Stimulated activated naive CD8-positive, alpha-beta T cell treated with anti-CD3 and anti-CD28 coated beads, Interleukin-15, amount 100 ng/mL, for 72 hours (primary cell): Measurements from ENCODE around the gene TMA7.

Experiments
- ATAC-seq: fragments of 150-1000 bp; cut with Tn5 transposase; 2 replicates; pipeline ENCODE4 v1.10.0; 2021; ENCODE audit warnings: mild to moderate bottlenecking, moderate library complexity
- DNase-seq, 2 donors: peaks; one replicate each; pipeline ENCODE4 v3.0.0; 2021 to 2022
- H3K27ac Mint-ChIP-seq, 2 donors: one replicate each; pipeline ENCODE4 v1.8.0; 2022; ENCODE audit warnings: mild to moderate bottlenecking in 2 of 2, mixed read lengths in 2 of 2, moderate library complexity in 2 of 2
- H3K27me3 Mint-ChIP-seq: one replicate; pipeline ENCODE4 v1.8.0; 2022; ENCODE audit warnings: mixed read lengths
- H3K4me1 Mint-ChIP-seq: one replicate; pipeline ENCODE4 v1.8.0; 2022; ENCODE audit warnings: mild to moderate bottlenecking, mixed read lengths
- H3K4me3 Mint-ChIP-seq, 2 donors: one replicate each; pipeline ENCODE4 v1.8.0; 2022; ENCODE audit warnings: mild to moderate bottlenecking in 2 of 2, mixed read lengths in 2 of 2, moderate library complexity in 1 of 2
- H3K9me3 Mint-ChIP-seq, 2 donors: one replicate each; pipeline ENCODE4 v1.8.0; 2022; ENCODE audit warnings: mixed read lengths in 2 of 2

Gene TMA7

GRCh38 chr3:48405343-48405881 lies 34.6 kb upstream of the TMA7 start:
- DNase-seq = peak in 1 of 2 donors; percentile 6
- H3K4me1 Mint-ChIP-seq = no peaks in the 10 kb centered on the region

GRCh38 chr3:48405971-48406370 lies 34.1 kb upstream of the TMA7 start:
- peak overlapping the region in 1 of 2 donors; percentile 45 for H3K27ac Mint-ChIP-seq
- H3K4me3 Mint-ChIP-seq = no peak overlapping the region
- no peaks in the 10 kb centered on the region for H3K27me3 Mint-ChIP-seq
- H3K4me1 Mint-ChIP-seq = no peaks in the 10 kb centered on the region
- DNase-seq = peak in 1 of 2 donors; percentile 6
- H3K9me3 Mint-ChIP-seq = no peaks in the 10 kb centered on the region
- no peak for ATAC-seq

More at GRCh38 chr3:48405343-48405881, 34.6 kb upstream of the TMA7 start:
- Mint-ChIP-seq H3K4me3 (no peak overlapping the region), H3K9me3 (no peaks in the 10 kb centered on the region), H3K27ac (peak overlapping the region; percentile 10 to 75), H3K27me3 (no peaks in the 10 kb centered on the region)
- ATAC-seq = no peak

DNA sequence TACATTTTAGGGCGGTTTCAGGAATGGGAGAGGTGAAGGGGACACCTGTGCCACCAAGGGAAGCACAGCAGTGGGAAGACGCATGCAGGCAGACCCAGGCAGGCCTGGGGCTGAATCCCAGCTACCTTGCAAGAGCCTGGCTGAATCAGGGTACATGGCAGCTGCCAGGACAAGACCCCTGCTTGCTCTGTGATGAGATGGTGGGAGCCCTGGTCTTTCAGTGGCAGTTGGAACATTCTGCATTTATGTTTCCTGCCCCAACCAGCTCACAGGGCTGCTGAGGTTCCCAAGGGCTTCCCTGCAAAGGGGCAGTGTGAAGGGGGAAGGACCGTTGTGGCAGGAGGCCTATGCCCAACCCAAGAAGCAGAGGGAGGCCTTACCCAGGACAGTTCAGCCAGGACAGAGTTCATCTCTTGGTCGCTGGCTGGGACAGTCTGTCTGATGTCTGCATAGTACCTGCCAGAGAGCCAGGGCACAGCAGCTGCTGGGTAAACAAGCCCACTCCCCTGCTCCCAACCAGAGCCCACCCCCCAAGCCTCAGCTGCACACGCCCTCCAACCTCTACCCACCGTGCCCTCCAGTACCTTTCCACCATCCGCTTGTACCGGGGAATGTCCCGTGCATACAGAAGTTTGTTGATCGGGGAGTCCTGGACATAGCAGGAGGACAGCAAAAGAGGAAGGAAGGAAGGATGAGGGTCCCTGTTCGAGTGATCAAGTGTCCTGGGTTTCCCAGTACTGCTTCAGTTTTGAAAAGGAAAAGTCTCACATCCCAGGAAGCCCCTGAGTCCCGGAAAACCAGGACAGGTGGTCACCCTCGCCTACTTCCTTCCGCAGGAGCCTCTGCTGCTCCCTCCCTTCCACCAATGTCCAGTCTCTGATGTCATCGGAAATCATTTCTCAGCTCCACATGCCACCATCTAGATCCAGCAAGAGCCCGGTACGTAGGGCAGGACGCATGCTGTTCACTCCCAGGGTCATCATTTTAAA lies 33.3 kb upstream of the TMA7 start:
- Mint-ChIP-seq H3K9me3 (no peaks in the 10 kb centered on the region), H3K4me3 (no peak overlapping the region), H3K27ac (no peak overlapping the region), H3K27me3 (no peaks in the 10 kb centered on the region), H3K4me1 (no peaks in the 10 kb centered on the region)
- DNase-seq (peak in 1 of 2 donors; percentile 5), ATAC-seq (no peak)

- DNase-seq (no peak), ATAC-seq (no peak)
- no peaks in the 10 kb centered on the region for H3K9me3 Mint-ChIP-seq
- H3K27ac Mint-ChIP-seq = no peak overlapping the region
- no peaks in the 10 kb centered on the region for H3K27me3 Mint-ChIP-seq
- no peaks in the 10 kb centered on the region for H3K4me1 Mint-ChIP-seq
- H3K4me3 Mint-ChIP-seq = no peak overlapping the region
Observed at GRCh38 chr3:48407542-48408099, 32.4 kb upstream of the TMA7 start.

GRCh38 chr3:48408823-48409281 lies 31.2 kb upstream of the TMA7 start:
- Mint-ChIP-seq H3K27me3 (no peaks in the 10 kb centered on the region), H3K27ac (peak overlapping the region in 1 of 2 donors; percentile 72), H3K4me3 (no peak overlapping the region), H3K9me3 (no peaks in the 10 kb centered on the region), H3K4me1 (no peaks in the 10 kb centered on the region)
- peak in 1 of 2 donors; percentile 7 for DNase-seq
- ATAC-seq = no peak

DNA sequence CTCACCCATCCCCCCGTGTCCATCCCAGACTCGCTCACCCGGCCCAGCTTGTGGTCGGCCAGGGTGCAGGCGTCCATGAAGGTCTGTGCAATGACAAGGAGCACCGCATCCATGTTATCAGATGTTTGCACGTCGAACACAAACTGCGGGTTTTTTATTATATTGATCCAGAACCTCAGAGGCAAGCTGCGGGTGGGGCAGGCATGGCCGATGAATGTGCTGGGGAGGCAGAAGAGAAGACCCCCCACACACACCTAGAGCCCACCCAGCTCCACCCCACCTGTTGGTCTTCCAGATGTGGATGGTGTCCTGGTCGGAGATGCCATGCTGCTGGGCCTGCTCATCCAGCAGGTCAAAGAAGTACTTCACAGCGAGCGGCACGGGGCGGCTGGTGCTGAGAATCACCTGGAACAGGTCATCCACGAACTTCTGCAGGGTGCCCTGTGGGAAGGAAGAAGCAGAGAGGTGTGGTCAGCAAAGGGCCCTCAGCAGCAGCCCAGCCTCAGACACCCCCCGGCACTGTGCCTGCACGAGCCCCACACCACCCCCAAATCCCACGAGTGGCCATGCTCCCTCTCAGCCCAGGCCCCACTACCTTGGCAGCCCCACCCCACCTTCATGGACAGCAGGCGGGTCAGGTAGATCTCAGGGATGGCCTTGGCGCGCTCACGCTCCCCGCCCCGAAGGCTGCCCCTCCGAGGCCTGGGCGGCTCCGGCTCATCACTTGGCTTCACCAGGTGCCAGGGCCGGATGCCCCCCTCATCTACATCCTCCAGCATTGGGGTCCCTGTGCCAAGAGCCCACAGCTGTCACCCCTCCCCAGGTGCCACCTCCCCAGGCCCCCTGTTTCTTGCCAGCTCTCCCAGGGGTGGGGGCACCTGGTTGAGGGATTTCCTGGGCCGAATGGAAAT lies 30.5 kb upstream of the TMA7 start:
- no peak for DNase-seq
- Mint-ChIP-seq H3K4me1 (no peaks in the 10 kb centered on the region), H3K9me3 (no peaks in the 10 kb centered on the region), H3K4me3 (no peak overlapping the region), H3K27ac (no peak overlapping the region), H3K27me3 (no peaks in the 10 kb centered on the region)
- no peak for ATAC-seq

DNA sequence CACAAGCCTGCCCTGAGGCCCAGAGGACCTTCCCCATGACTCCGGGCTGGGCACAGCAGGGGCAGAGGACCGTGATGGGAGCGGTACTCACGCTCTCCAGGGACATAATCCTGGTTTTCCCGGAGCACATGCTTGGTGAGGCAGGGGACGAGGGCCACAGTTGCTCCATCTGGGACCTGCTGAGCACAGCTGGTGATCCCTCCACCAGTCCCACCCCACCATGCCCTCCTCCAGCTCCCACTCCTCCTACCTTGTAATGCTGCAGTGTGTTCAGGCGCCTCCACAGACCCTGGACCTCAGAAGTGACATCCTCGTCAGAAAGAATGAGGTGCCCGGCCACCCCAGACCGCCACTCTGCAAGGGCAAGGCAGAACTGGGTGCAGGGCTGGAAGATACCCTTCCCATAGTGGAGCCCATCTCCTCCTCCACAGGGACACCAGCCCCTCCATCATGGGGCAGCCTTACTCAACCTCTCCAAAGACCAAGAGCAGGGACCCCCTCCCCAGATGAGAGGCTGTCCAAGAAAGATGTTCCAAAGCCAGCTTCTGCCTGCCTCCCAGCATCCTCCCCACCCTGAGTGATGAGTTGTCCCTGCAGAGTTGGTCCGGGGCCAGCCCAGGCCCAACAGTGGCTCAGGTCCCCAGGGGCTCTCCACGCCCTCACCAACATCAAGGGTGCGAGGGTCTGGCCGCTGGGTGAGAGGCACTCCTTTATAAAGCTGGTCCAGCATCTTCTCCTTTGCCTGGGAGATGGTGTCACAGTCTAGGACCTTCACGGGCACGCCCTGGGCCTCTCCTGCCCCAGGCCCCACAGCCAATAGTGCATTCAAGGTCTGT lies 29.6 kb upstream of the TMA7 start:
- no peaks in the 10 kb centered on the region for H3K4me1 Mint-ChIP-seq
- H3K4me3 Mint-ChIP-seq = no peak overlapping the region
- H3K27me3 Mint-ChIP-seq = no peaks in the 10 kb centered on the region
- no peak overlapping the region for H3K27ac Mint-ChIP-seq
- no peaks in the 10 kb centered on the region for H3K9me3 Mint-ChIP-seq
- ATAC-seq = no peak
- DNase-seq = no peak

- Mint-ChIP-seq H3K4me1 (no peaks in the 10 kb centered on the region), H3K4me3 (no peak overlapping the region), H3K9me3 (no peaks in the 10 kb centered on the region), H3K27ac (no peak overlapping the region), H3K27me3 (no peaks in the 10 kb centered on the region)
- ATAC-seq (no peak), DNase-seq (no peak)
Observed at GRCh38 chr3:48411041-48411588, 28.9 kb upstream of the TMA7 start.

DNA sequence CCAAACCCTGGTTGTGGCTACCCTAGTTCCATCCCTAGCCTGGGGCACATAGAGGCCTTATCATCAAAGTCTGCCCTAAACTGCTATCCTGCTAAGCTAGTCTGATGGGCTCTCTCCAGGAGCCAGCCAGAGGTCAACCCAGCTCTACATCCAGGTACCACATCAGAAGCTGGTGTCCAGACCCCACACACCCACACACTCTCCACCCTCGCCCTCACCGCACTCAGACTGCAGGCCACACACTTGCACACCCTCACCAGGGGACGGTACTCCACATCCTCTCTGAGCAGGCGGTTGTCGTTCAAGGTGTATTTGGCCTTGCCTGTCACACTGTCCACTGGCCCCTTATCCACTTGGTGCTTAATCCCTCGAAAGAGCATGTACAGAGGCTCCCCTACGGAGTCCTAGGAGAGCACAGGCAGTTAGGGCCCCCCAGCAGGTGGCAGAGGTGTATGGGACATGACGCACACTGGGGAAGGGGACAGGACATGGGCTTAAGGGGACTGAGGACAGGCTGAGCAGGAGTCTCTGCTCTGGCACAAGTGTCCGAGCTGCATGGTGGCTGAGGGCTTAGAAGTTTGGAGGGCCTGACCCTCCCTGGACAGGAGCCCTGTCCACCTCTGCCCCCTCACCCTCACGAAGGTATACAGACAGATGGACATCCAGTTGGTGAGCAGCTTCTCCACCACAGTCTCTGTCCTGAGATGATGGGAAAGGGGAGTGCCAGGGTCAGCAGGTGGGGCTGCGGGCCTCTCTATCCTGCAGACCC lies 28.3 kb upstream of the TMA7 start:
- no peak for ATAC-seq
- no peak for DNase-seq
- H3K4me1 Mint-ChIP-seq = no peaks in the 10 kb centered on the region
- H3K27ac Mint-ChIP-seq = peak overlapping the region in 1 of 2 donors; percentile 14
- H3K4me3 Mint-ChIP-seq = no peak overlapping the region
- no peaks in the 10 kb centered on the region for H3K27me3 Mint-ChIP-seq
- no peaks in the 10 kb centered on the region for H3K9me3 Mint-ChIP-seq

DNA sequence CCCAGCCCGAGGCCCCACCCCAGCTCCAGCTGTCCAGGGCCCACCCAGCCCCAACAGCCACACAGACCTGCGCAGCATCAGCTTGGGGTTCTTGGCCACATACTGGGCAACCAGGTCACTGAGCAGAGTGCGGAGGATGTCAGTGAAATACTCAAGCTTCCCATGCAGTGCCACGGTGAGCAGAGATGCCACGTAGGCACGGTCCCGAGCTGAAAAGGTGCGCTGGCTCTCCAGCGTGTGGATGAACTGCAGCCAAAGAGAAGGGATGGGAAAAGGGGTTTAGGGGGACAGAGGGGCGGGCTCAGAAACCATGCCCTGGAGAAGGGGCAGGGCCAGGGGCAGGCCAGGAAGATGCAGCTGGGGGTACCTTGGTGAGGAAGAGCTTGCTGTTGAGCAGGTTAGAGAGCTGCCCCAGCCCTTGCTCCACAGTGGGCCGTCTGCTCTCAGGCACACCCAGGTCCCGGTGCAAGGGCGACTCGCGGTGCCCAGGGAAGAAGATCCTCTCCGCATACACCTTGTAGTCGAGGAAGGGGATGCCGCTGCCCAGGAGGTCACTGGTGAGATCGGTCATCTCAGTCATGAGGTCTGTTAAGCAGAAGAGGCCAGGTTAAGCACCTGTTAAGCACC lies 27.6 kb upstream of the TMA7 start:
- no peaks in the 10 kb centered on the region for H3K27me3 Mint-ChIP-seq

DNA sequence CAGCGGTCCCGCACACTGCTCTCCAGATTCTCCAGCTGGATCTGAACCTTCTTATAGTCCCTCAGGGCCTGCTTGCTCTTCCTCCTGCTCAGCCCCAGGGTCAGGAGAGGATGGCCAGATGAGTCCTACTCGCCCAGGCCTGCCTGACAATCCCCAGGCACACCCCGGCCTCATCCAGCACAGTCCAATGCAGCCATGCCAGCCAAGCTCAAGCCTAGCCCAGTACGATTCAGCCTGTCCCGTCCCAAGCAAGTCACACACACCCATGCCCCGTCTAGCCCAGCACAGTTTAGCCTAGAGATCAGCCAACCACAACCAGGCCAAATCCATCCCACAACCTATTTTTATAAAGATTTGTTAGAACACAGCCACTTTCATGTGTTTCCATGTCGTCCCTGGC lies 27.0 kb upstream of the TMA7 start:
- H3K4me3 Mint-ChIP-seq = no peak overlapping the region
- H3K27me3 Mint-ChIP-seq = no peaks in the 10 kb centered on the region
- no peaks in the 10 kb centered on the region for H3K4me1 Mint-ChIP-seq
- H3K9me3 Mint-ChIP-seq = no peaks in the 10 kb centered on the region
- ATAC-seq (no peak), DNase-seq (no peak)
- no peak overlapping the region for H3K27ac Mint-ChIP-seq

More for the DNA sequence above, 27.6 kb upstream of the TMA7 start:
- Mint-ChIP-seq H3K9me3 (no peaks in the 10 kb centered on the region), H3K4me3 (no peak overlapping the region), H3K27ac (no peak overlapping the region), H3K4me1 (no peaks in the 10 kb centered on the region)
- DNase-seq = no peak
- ATAC-seq = no peak

DNA sequence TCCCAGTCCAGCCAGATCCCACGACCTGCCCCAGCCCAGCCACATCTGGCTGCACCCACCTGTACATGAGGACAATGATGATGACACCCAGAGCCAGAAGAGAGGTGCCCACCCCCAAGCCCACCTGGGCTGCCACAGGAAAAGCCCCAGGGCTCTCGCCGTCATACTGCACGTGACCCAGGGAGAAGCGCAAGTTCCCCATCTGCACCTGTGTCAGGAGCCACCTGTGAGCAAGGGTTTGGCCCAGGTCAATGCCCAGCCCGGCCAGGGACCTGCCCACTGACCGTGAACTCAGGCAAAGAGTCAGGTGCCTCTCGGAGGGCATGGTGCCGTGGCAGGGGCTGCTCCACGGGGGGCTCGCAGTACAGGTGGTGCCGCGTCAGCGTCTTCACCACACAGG lies 26.4 kb upstream of the TMA7 start:
- Mint-ChIP-seq H3K4me1 (no peaks in the 10 kb centered on the region), H3K27me3 (no peaks in the 10 kb centered on the region), H3K9me3 (no peaks in the 10 kb centered on the region), H3K4me3 (no peak overlapping the region), H3K27ac (no peak overlapping the region)
- DNase-seq (no peak), ATAC-seq (no peak)
